ENCODE results near the gene DPYSL4. TPM values are rescaled to one million over a fixed set of nuclear protein-coding genes. Genes with fewer than 3 reads are reported as not detected.

Gene DPYSL4
- total and polyA plus RNA-seq, 3 donors from 2014 or later: 11.7 to 21.0 (median 13.9) TPM

- intact Hi-C loops (cut with DNase I; ENCODE audit: low total_unique reads): no loop called here
- H3K4me1 ChIP-seq: peaks cover 9% of the 10 kb centered on the region
- no peaks in the 10 kb centered on the region for H3K27me3 ChIP-seq
- no peak for TF ChIP-seq CTCF (IDR thresholded peaks at IDR 0.05)
- TF ChIP-seq POLR2A (IDR thresholded peaks at IDR 0.05): no peak
- no peaks in the 10 kb centered on the region for H3K9me3 ChIP-seq
- DNase-seq: no peak
- no peak overlapping the region for H3K4me3 ChIP-seq
- H3K36me3 ChIP-seq (ENCODE audit: low read depth, missing control alignments): no peaks in the 10 kb centered on the region
- H3K27ac ChIP-seq: no peak overlapping the region
- 89 to 91% methylated on average over 11 of the region's 11 CpGs for WGBS, 2 donors
Observed at GRCh38 chr10:132174237-132174636, 12.5 kb upstream of the DPYSL4 start.

GRCh38 chr10:132175408-132175807 is 11.3 kb upstream of the DPYSL4 start:
- Histone ChIP-seq H3K36me3 (ENCODE audit: low read depth, missing control alignments) (no peaks in the 10 kb centered on the region), H3K27me3 (no peaks in the 10 kb centered on the region), H3K27ac (no peak overlapping the region), H3K4me1 (peaks cover 9% of the 10 kb centered on the region), H3K4me3 (no peak overlapping the region), H3K9me3 (no peaks in the 10 kb centered on the region)
- WGBS, 2 donors: 60 to 70% methylated on average over 5 to 6 of the region's 6 CpGs
- TF ChIP-seq CTCF (IDR thresholded peaks at IDR 0.05) (no peak), POLR2A (IDR thresholded peaks at IDR 0.05) (no peak)
- intact Hi-C loops (cut with DNase I; ENCODE audit: low total_unique reads): no loop called here
- no peak for DNase-seq

GRCh38 chr10:132175907-132176581 is 10.7 kb upstream of the DPYSL4 start:
- DNase-seq: no peak
- peaks cover 9% of the 10 kb centered on the region for H3K4me1 ChIP-seq
- no peaks in the 10 kb centered on the region for H3K27me3 ChIP-seq
- TF ChIP-seq CTCF (IDR thresholded peaks at IDR 0.05): no peak
- TF ChIP-seq POLR2A (IDR thresholded peaks at IDR 0.05): no peak
- no peak overlapping the region for H3K4me3 ChIP-seq
- no peak overlapping the region for H3K27ac ChIP-seq
- H3K36me3 ChIP-seq (ENCODE audit: low read depth, missing control alignments): no peaks in the 10 kb centered on the region
- H3K9me3 ChIP-seq: no peaks in the 10 kb centered on the region
- WGBS, 2 donors: 25 to 37% methylated on average over 12 to 16 of the region's 16 CpGs
- intact Hi-C loops (cut with DNase I; ENCODE audit: low total_unique reads): no loop called here

GRCh38 chr10:132176623-132177500 is 9.9 kb upstream of the DPYSL4 start:
- Histone ChIP-seq H3K36me3 (ENCODE audit: low read depth, missing control alignments) (no peaks in the 10 kb centered on the region), H3K4me1 (peaks cover 9% of the 10 kb centered on the region), H3K27ac (no peak overlapping the region), H3K4me3 (no peak overlapping the region), H3K9me3 (no peaks in the 10 kb centered on the region), H3K27me3 (no peaks in the 10 kb centered on the region)
- TF ChIP-seq CTCF (IDR thresholded peaks at IDR 0.05): no peak
- no peak for TF ChIP-seq POLR2A (IDR thresholded peaks at IDR 0.05)
- no peak for DNase-seq
- intact Hi-C loops (cut with DNase I; ENCODE audit: low total_unique reads): no loop called here
- 58 to 72% methylated on average over 18 to 19 of the region's 19 CpGs for WGBS, 2 donors

All from testis (tissue), 3 donors.